ENCODE measurements around the gene ADAMTS17. TPM values are rescaled to one million over a fixed set of nuclear protein-coding genes. Genes with fewer than 3 reads are reported as not detected.

Gene ADAMTS17
- total and polyA plus RNA-seq, 2 experiments from 2014 or later: 0.69 to 3.3 TPM

DNA sequence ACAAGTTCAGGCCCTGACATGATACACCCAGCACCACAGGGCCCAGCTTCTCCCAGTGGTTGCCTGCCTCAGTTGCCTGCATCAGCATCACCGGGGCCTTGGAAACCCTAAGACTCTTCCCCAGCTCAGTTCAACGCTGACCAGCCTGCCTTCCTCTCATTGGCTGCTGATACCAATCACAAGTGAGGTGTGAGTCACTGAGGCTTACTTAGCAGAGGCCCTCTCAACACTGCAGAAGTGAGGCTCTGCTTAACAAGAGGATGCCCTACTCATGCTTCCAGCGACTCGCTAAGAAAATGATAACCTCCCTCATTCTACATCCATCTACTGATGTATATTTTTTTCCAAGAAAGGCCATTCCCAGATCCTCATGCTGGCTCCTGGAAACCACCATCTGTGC, 151.9 kb downstream of the ADAMTS17 start:
- H3K4me1 ChIP-seq (ENCODE audit: low read depth): no peaks in the 10 kb centered on the region
- peaks cover 3% of the 10 kb centered on the region for H3K27me3 ChIP-seq
- peak in 1 of 2 donors; percentile 14 for DNase-seq (ENCODE audit: low read depth in 1 of 2, low spot score in 1 of 2)
- H3K4me3 ChIP-seq: no peak overlapping the region
- no peaks in the 10 kb centered on the region for H3K9me3 ChIP-seq (ENCODE audit: low read depth)
- TF ChIP-seq, protein P1, sequence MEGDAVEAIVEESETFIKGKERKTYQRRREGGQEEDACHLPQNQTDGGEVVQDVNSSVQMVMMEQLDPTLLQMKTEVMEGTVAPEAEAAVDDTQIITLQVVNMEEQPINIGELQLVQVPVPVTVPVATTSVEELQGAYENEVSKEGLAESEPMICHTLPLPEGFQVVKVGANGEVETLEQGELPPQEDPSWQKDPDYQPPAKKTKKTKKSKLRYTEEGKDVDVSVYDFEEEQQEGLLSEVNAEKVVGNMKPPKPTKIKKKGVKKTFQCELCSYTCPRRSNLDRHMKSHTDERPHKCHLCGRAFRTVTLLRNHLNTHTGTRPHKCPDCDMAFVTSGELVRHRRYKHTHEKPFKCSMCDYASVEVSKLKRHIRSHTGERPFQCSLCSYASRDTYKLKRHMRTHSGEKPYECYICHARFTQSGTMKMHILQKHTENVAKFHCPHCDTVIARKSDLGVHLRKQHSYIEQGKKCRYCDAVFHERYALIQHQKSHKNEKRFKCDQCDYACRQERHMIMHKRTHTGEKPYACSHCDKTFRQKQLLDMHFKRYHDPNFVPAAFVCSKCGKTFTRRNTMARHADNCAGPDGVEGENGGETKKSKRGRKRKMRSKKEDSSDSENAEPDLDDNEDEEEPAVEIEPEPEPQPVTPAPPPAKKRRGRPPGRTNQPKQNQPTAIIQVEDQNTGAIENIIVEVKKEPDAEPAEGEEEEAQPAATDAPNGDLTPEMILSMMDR (IDR thresholded peaks at IDR 0.05; ENCODE audit: low read depth, low read length): no peak
- no peak overlapping the region for H3K27ac ChIP-seq
- no peaks in the 10 kb centered on the region for H3K36me3 ChIP-seq

DNA sequence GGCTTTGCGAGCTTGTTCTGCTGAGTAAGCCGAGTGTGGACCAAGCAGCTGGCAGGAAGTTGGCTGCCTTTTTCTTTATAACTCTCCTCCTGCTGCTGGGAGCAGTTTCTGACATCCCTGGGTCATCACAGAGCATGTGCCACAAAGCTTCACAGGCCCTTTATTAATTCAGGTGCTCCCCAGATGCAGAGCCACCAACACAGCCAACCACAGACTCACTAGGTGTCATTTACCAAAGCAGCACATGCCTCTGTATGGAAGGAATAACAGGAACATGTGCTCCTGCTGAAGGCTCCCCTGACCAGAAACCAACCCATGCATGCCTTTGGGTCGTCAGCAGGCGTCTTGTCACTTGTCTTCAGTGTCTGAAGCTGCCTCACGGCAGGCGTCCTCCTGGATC, 152.5 kb downstream of the ADAMTS17 start:
- Histone ChIP-seq H3K4me1 (ENCODE audit: low read depth) (no peaks in the 10 kb centered on the region), H3K9me3 (ENCODE audit: low read depth) (no peaks in the 10 kb centered on the region), H3K27ac (no peak overlapping the region), H3K36me3 (no peaks in the 10 kb centered on the region), H3K4me3 (no peak overlapping the region), H3K27me3 (peaks cover 3% of the 10 kb centered on the region)
- no peak for DNase-seq (ENCODE audit: low read depth in 1 of 2, low spot score in 1 of 2)
- TF ChIP-seq, protein P1 (IDR thresholded peaks at IDR 0.05; ENCODE audit: low read depth, low read length): no peak

DNA sequence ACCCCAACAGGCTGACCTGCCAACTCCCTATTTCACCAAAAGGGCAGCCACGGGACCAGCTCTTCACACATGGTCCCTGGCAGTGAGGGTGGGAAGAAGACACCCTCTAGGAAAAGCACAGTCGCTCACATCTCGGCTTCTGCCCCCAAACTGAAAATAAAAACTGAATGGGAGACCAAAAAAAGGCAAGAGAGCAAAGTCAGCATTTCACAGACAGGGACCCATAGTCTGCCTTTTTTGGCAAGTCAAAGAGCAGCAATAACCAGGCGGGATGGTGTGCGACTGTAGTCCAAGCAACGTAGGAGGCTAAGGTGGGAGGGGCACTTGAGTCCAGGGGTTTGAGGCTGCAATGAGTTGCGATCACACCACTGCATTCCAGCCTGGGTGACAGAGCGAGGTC, 154.1 kb downstream of the ADAMTS17 start:
- H3K4me3 ChIP-seq: no peak overlapping the region
- no peaks in the 10 kb centered on the region for H3K36me3 ChIP-seq
- no peaks in the 10 kb centered on the region for H3K9me3 ChIP-seq (ENCODE audit: low read depth)
- no peak for DNase-seq (ENCODE audit: low read depth in 1 of 2, low spot score in 1 of 2)
- no peak overlapping the region for H3K27ac ChIP-seq
- TF ChIP-seq, protein P1 (IDR thresholded peaks at IDR 0.05; ENCODE audit: low read depth, low read length): no peak
- H3K4me1 ChIP-seq (ENCODE audit: low read depth): no peaks in the 10 kb centered on the region
- peaks cover 3% of the 10 kb centered on the region for H3K27me3 ChIP-seq

DNA sequence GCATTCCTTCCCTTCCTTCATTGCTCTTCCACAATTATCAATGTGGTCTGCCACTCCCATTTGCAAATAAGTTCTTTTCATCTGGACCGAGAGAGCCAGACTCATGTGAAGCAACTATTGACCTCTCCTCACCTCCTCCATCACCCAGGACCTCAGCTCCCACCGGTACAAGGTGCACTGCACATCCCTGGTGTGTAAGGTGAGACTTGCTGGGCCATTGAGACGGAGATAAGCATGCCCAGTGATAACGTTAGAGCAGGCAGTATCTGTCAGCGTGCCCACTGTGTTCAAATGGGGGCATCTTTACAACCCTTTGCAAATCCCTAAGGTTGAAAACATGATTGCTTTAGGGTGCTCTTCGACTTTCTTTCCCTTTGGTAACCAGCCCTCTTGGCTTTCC, 154.8 kb downstream of the ADAMTS17 start:
- TF ChIP-seq, protein P1 (IDR thresholded peaks at IDR 0.05; ENCODE audit: low read depth, low read length): no peak
- Histone ChIP-seq H3K9me3 (ENCODE audit: low read depth) (no peaks in the 10 kb centered on the region), H3K4me3 (no peak overlapping the region), H3K36me3 (no peaks in the 10 kb centered on the region), H3K27me3 (peaks cover 3% of the 10 kb centered on the region), H3K27ac (no peak overlapping the region), H3K4me1 (ENCODE audit: low read depth) (no peaks in the 10 kb centered on the region)
- DNase-seq (ENCODE audit: low read depth in 1 of 2, low spot score in 1 of 2): no peak

DNA sequence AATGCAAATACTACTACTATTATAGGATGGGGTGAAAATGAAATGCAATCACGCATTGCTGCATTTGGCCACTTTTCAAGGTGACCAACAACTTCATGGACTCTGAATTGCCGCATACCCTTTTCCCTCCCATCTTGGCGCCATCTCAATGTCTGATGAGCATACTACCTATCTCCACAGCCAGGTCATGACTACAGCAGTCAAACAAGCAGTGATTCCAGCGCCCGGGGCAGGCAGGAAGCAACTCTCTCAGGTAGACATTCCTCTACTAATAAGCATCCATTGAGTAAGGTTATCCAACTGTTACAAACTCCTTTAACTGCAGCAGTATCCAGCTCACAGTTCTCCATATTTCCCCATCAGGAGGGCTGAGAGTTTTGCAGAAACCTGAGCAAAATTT, 155.4 kb downstream of the ADAMTS17 start:
- no peaks in the 10 kb centered on the region for H3K9me3 ChIP-seq (ENCODE audit: low read depth)
- H3K27ac ChIP-seq: no peak overlapping the region
- no peak for DNase-seq (ENCODE audit: low read depth in 1 of 2, low spot score in 1 of 2)
- H3K36me3 ChIP-seq: no peaks in the 10 kb centered on the region
- no peaks in the 10 kb centered on the region for H3K4me1 ChIP-seq (ENCODE audit: low read depth)
- peaks cover 3% of the 10 kb centered on the region for H3K27me3 ChIP-seq
- no peak overlapping the region for H3K4me3 ChIP-seq
- TF ChIP-seq, protein P1 (IDR thresholded peaks at IDR 0.05; ENCODE audit: low read depth, low read length): no peak
